Erythroblast (primary cell): ENCODE results near the gene CELF4.

Source experiments
- GATA1 ChIP-seq: IDR thresholded peaks from 2 replicates; pipeline ENCODE4 v1.6.1; 2011; ENCODE audit warnings: low read depth, mild to moderate bottlenecking, control low read depth, low read length, moderate library complexity
- POLR2A ChIP-seq: IDR thresholded peaks from 2 replicates; pipeline ENCODE4 v1.6.1; 2011; ENCODE audit warnings: mild to moderate bottlenecking, low read length

DNA sequence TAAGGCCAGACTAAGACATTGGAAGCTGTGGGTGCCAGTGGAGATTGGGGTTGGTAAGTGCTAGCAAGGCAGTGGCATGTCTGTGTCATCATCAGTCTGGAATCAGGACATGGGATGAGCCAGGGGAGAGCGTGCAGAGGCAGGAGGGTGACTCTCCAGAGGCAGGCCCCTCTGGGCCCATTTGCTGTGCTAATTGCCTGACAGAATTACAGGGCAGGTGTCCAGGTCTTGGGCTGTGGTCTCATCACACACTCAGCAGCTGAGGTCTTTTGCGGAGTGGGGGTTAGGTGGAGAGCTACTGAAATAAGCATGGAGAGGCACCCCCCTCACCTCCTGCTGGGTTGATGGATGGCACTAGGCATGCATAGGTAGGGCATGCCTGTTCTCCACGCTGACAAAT is 57.4 kb downstream of the CELF4 start:
- TF ChIP-seq POLR2A (no peak), GATA1 (no peak)
